WTC11 (cell line): ENCODE measurements around the gene B3GALT5. TPM values are rescaled to one million over a fixed set of nuclear protein-coding genes. Genes with fewer than 3 reads are reported as not detected.

ENCODE experiments used
- ATAC-seq: fragments of 200-7000 bp; cut with Tn5 transposase; 2 replicates; pipeline ENCODE4 v1.10.0; 2021; ENCODE audit warnings: mild to moderate bottlenecking, moderate library complexity
- CTCF ChIA-PET: fragments of 300-600 bp; sonication (Branson Sonifier 250); formaldehyde crosslinking; loops from one replicate; lab custom pipeline; 2021; ENCODE audit warnings: antibody characterized with exemption; lab: Charles Lee
- POLR2A ChIA-PET: fragments of 350-600 bp; sonication (Branson Sonifier 250); formaldehyde crosslinking; loops from one replicate; lab custom pipeline; 2021; ENCODE audit warnings: antibody characterized with exemption; lab: Charles Lee
- DNase-seq: peaks from one replicate; pipeline ENCODE4 v3.0.0; 2021; ENCODE audit warnings: low spot score
- H3K27ac Mint-ChIP-seq: 2 replicates; pipeline ENCODE4 v1.8.0; 2021; ENCODE audit warnings: mixed read lengths
- H3K27me3 Mint-ChIP-seq: 2 replicates; pipeline ENCODE4 v1.8.0; 2021; ENCODE audit warnings: low read depth, mild to moderate bottlenecking, moderate library complexity, mixed read lengths
- H3K36me3 Mint-ChIP-seq: 2 replicates; pipeline ENCODE4 v1.8.0; 2021; ENCODE audit warnings: mixed read lengths
- H3K4me1 Mint-ChIP-seq: 2 replicates; pipeline ENCODE4 v1.8.0; 2022; ENCODE audit warnings: mixed read lengths
- H3K4me3 Mint-ChIP-seq: 2 replicates; pipeline ENCODE4 v1.8.0; 2021; ENCODE audit warnings: mild to moderate bottlenecking, moderate library complexity, mixed read lengths
- H3K9me3 Mint-ChIP-seq: 2 replicates; pipeline ENCODE4 v1.8.0; 2021; ENCODE audit warnings: mixed read lengths
- ATF1 ChIP-seq: sonication (generic); formaldehyde crosslinking; IDR thresholded peaks from 2 replicates; pipeline ENCODE4 v1.8.1; 2023; ENCODE audit warnings: mild to moderate bottlenecking, moderate library complexity, missing genetic modification reagents
- ELF4 ChIP-seq: sonication (generic); formaldehyde crosslinking; IDR thresholded peaks from 2 replicates; pipeline ENCODE4 v1.8.1; 2022; ENCODE audit warnings: low read depth, mild to moderate bottlenecking, moderate library complexity, missing genetic modification reagents
- ETV6 ChIP-seq: sonication (generic); formaldehyde crosslinking; IDR thresholded peaks from 2 replicates; pipeline ENCODE4 v1.8.1; 2022; ENCODE audit warnings: mild to moderate bottlenecking, missing genetic modification reagents
- IRF2 ChIP-seq: sonication (generic); formaldehyde crosslinking; IDR thresholded peaks from 2 replicates; pipeline ENCODE4 v1.8.0; 2022; ENCODE audit warnings: low read depth, missing genetic modification reagents, borderline replicate concordance
- MYBL2 ChIP-seq: sonication (generic); formaldehyde crosslinking; IDR thresholded peaks from 2 replicates; pipeline ENCODE4 v1.8.1; 2023; ENCODE audit warnings: mild to moderate bottlenecking, moderate library complexity, missing genetic modification reagents
- NR1H2 ChIP-seq: sonication (generic); formaldehyde crosslinking; IDR thresholded peaks from 2 replicates; pipeline ENCODE4 v1.9.0; 2021; ENCODE audit warnings: mild to moderate bottlenecking, moderate library complexity, missing genetic modification reagents
- OVOL2 ChIP-seq: fragments of 250-450 bp; sonication (Bioruptor Pico); IDR thresholded peaks from 2 replicates; pipeline ENCODE4 v1.9.0; 2021; ENCODE audit warnings: mild to moderate bottlenecking, borderline replicate concordance
- RELA ChIP-seq: sonication (generic); formaldehyde crosslinking; IDR thresholded peaks from 2 replicates; pipeline ENCODE4 v1.8.1; 2022; ENCODE audit warnings: missing genetic modification reagents, mild to moderate bottlenecking, borderline replicate concordance
- RORB ChIP-seq: fragments of 250-450 bp; sonication (Bioruptor Pico); IDR thresholded peaks from 2 replicates; pipeline ENCODE4 v1.9.0; 2021; ENCODE audit warnings: mild to moderate bottlenecking
- SMAD4 ChIP-seq: sonication (generic); formaldehyde crosslinking; IDR thresholded peaks from 2 replicates; pipeline ENCODE4 v1.8.0; 2022; ENCODE audit warnings: mild to moderate bottlenecking, missing genetic modification reagents
- TEAD1 ChIP-seq: sonication (generic); formaldehyde crosslinking; IDR thresholded peaks from 2 replicates; pipeline ENCODE4 v1.8.0; 2022; ENCODE audit warnings: mild to moderate bottlenecking, missing genetic modification reagents
- TP53 ChIP-seq: sonication (generic); formaldehyde crosslinking; IDR thresholded peaks from 2 replicates; pipeline ENCODE4 v1.8.1; 2023; ENCODE audit warnings: mild to moderate bottlenecking, missing genetic modification reagents
- ZNF121 ChIP-seq: sonication (generic); formaldehyde crosslinking; IDR thresholded peaks from 2 replicates; pipeline ENCODE4 v1.8.0; 2023; ENCODE audit warnings: missing genetic modification reagents
- ZNF423 ChIP-seq: fragments of 250-450 bp; sonication (Bioruptor Pico); IDR thresholded peaks from 2 replicates; pipeline ENCODE4 v2.1.2; 2022; ENCODE audit warnings: mild to moderate bottlenecking, moderate library complexity
- ZNF671 ChIP-seq: fragments of 250-450 bp; sonication (Bioruptor Pico); IDR thresholded peaks from 2 replicates; pipeline ENCODE4 v1.8.0; 2021; ENCODE audit warnings: mild to moderate bottlenecking
- total RNA-seq: library from RNA; stranded (reverse); gene quantifications from 3 replicates; pipeline ENCODE4 v1.2.3, GENCODE V29; 2021
- TF ChIP-seq, protein P1 (sequence below): sonication (generic); formaldehyde crosslinking; IDR thresholded peaks from 2 replicates; pipeline ENCODE4 v1.8.1; 2022; ENCODE audit warnings: mild to moderate bottlenecking, moderate library complexity, missing genetic modification reagents
- TF ChIP-seq, protein P2 (sequence below): fragments of 250-450 bp; sonication (Bioruptor Pico); IDR thresholded peaks from 2 replicates; pipeline ENCODE4 v1.9.0; 2021; ENCODE audit warnings: mild to moderate bottlenecking
- TF ChIP-seq, protein P3 (sequence below): sonication (generic); formaldehyde crosslinking; IDR thresholded peaks from 2 replicates; pipeline ENCODE4 v1.8.0; 2023; ENCODE audit warnings: mild to moderate bottlenecking, missing genetic modification reagents

The B3GALT5 gene
- total RNA-seq, 1 experiment from 2014 or later = 25.8 TPM

DNA sequence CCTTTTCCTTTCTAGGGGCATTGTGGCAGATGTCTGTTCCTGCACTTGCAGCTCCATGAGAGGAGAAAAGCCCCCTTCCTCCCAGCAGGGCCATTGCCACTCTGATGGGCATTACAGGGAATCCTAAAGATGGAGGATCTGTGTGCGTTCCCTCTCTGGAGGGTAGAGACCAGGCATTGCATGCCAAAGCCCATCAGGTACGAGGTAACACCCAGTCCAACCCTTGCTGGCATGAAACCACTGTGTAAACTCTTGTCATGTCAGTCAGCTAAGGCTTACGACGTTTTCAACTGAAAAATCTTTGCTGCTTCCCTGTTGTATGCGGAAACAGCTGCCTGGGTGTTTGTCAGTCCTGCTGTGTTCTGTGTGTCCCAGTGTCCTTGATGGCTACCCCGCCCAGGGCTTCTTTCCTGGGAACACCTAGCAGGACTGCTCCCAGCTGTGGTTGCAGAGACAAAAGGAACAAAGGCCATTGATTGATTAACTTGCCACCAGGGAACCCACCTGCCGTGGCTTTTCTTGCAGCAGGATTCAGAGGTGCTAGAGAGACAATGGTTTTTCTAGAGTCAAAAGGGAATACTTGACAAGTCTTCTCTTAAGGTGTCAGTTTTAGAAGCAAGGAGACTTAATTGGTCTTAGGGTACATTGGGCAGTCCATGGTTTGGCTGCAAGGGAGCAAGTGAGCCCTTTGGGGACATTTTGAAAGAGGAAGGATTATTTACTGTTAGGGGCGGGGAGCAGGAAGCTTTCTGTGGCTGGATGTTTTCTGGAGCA lies 24.6 kb downstream of the B3GALT5 start:
- Mint-ChIP-seq H3K9me3 (no peaks in the 10 kb centered on the region), H3K27ac (peak overlapping the region; percentile 97), H3K36me3 (peaks cover 17% of the 10 kb centered on the region), H3K4me1 (peaks cover 92% of the 10 kb centered on the region), H3K4me3 (peak overlapping the region; percentile 20; the same call in 1 of the 2 replicates), H3K27me3 (no peaks in the 10 kb centered on the region)
- ChIA-PET POLR2A (no interaction called here), CTCF (no interaction called here)
- peak; percentile 52 for ATAC-seq
- DNase-seq = no peak
- TF ChIP-seq ETV6 (CRISPR knock-in tag) (peak; percentile 70; the same call in 1 of the 2 replicates), ATF1 (CRISPR knock-in tag) (no peak), ZNF423 (peak; percentile 94), TEAD1 (CRISPR knock-in tag) (peak; percentile 38; the same call in 1 of the 2 replicates)

DNA sequence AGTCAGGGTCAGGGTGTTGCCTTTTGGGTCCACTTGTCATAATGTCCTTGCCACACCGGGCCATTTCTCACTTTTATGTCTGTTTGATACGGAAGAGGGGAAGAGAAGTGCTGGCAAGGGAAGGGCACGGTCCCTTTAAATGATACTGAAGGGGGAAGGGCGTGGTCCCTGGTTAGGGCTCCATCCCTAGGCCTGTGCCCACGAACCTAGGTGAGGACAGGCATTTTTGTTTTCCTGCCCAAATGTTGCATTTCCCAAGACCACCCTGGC lies 25.2 kb downstream of the B3GALT5 start:
- Mint-ChIP-seq H3K27me3 (no peaks in the 10 kb centered on the region), H3K27ac (peak overlapping the region; percentile 97), H3K4me1 (peaks cover 92% of the 10 kb centered on the region), H3K4me3 (no peak overlapping the region; the same call in 1 of the 2 replicates), H3K9me3 (no peaks in the 10 kb centered on the region), H3K36me3 (peaks cover 15% of the 10 kb centered on the region)
- POLR2A ChIA-PET = no interaction called here
- DNase-seq (no peak), ATAC-seq (no peak)
- CTCF ChIA-PET = no interaction called here
- TF ChIP-seq MYBL2 = no peak
- no peak for TF ChIP-seq ETV6 (CRISPR knock-in tag)
- TF ChIP-seq RELA (CRISPR knock-in tag) = no peak
- TF ChIP-seq, protein P1, sequence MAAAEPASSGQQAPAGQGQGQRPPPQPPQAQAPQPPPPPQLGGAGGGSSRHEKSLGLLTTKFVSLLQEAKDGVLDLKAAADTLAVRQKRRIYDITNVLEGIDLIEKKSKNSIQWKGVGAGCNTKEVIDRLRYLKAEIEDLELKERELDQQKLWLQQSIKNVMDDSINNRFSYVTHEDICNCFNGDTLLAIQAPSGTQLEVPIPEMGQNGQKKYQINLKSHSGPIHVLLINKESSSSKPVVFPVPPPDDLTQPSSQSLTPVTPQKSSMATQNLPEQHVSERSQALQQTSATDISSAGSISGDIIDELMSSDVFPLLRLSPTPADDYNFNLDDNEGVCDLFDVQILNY (CRISPR knock-in tag) = no peak
- no peak for TF ChIP-seq ZNF671 (CRISPR knock-in tag)
- TF ChIP-seq, protein P2, sequence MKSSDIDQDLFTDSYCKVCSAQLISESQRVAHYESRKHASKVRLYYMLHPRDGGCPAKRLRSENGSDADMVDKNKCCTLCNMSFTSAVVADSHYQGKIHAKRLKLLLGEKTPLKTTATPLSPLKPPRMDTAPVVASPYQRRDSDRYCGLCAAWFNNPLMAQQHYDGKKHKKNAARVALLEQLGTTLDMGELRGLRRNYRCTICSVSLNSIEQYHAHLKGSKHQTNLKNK = no peak
- TF ChIP-seq OVOL2 = no peak
- no peak for TF ChIP-seq TP53 (CRISPR knock-in tag)

DNA sequence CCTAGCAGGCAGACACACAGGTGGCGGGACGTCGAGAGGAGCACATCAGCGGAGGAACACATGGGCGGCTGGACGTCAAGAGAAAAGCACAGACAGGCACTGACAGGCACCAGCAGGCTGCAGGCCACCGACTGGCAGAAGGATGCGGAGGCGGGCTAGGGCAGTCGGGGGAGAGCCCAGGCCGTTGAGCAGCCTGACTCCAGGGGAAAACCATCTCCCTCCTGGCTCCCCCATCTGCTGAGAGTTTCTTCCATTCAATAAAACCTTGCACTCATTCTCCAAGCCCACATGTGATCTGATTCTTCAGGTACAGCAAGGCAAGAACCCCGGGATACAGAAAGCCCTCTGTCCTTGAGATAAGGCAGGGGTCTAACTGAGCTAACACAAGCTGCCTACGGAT lies 25.5 kb downstream of the B3GALT5 start:
- TF ChIP-seq NR1H2 (CRISPR knock-in tag) (no peak), ELF4 (CRISPR knock-in tag) (no peak), RORB (CRISPR knock-in tag) (no peak), SMAD4 (no peak)
- TF ChIP-seq, protein P3, sequence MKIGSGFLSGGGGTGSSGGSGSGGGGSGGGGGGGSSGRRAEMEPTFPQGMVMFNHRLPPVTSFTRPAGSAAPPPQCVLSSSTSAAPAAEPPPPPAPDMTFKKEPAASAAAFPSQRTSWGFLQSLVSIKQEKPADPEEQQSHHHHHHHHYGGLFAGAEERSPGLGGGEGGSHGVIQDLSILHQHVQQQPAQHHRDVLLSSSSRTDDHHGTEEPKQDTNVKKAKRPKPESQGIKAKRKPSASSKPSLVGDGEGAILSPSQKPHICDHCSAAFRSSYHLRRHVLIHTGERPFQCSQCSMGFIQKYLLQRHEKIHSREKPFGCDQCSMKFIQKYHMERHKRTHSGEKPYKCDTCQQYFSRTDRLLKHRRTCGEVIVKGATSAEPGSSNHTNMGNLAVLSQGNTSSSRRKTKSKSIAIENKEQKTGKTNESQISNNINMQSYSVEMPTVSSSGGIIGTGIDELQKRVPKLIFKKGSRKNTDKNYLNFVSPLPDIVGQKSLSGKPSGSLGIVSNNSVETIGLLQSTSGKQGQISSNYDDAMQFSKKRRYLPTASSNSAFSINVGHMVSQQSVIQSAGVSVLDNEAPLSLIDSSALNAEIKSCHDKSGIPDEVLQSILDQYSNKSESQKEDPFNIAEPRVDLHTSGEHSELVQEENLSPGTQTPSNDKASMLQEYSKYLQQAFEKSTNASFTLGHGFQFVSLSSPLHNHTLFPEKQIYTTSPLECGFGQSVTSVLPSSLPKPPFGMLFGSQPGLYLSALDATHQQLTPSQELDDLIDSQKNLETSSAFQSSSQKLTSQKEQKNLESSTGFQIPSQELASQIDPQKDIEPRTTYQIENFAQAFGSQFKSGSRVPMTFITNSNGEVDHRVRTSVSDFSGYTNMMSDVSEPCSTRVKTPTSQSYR = 0 out of 2 replicates have a peak, but pooled peaks have one; percentile 36
- H3K4me3 Mint-ChIP-seq = no peak overlapping the region
- ChIA-PET POLR2A (no interaction called here), CTCF (no interaction called here)
- H3K27ac Mint-ChIP-seq = peak overlapping the region; percentile 97
- DNase-seq = no peak
- H3K4me1 Mint-ChIP-seq = peaks cover 92% of the 10 kb centered on the region
- no peaks in the 10 kb centered on the region for H3K9me3 Mint-ChIP-seq
- peaks cover 15% of the 10 kb centered on the region for H3K36me3 Mint-ChIP-seq
- ATAC-seq = no peak; the same call in 1 of the 2 replicates
- no peaks in the 10 kb centered on the region for H3K27me3 Mint-ChIP-seq

DNA sequence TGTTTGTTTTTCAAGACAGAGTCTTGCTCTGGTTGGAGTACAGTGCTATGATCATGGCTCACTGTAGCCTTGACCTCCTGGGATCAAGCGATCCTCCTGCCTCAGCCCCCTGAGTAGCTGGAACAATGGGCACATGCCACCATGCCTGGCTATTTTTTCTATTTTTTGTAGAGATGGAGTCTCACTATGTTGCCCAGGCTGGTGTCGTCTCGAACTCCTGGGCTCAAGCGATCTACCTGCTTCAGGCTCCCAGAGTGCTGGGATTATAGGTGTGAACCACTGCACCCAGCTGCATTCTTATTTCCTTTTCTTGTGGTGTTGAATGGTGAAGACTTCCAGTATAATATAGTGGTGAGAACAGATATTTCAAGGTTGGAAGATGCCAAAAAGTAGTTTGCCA lies 28.0 kb downstream of the B3GALT5 start:
- CTCF ChIA-PET = interaction anchor here (1.0 to 1.1 kb wide), 2 partner anchors 14 to 16 kb away, joined by 3 read pairs; no protein-coding TSS in a partner anchor
- TF ChIP-seq ZNF121 (CRISPR knock-in tag) = peak; percentile 96
- no peak for TF ChIP-seq IRF2 (CRISPR knock-in tag)
- Mint-ChIP-seq H3K36me3 (peaks cover 19% of the 10 kb centered on the region), H3K4me1 (peaks cover 96% of the 10 kb centered on the region), H3K9me3 (no peaks in the 10 kb centered on the region), H3K27ac (peak overlapping the region; percentile 30), H3K4me3 (no peak overlapping the region; the same call in 1 of the 2 replicates), H3K27me3 (no peaks in the 10 kb centered on the region)
- POLR2A ChIA-PET = interaction anchor here (1.0 kb wide), 1 partner anchor 15 kb away, joined by 4 read pairs; no protein-coding TSS in a partner anchor
- DNase-seq (no peak), ATAC-seq (no peak)
